Stomach (tissue), 9 donors: ENCODE data around the gene HRH1. TPM values are rescaled to one million over a fixed set of nuclear protein-coding genes. Genes with fewer than 3 reads are reported as not detected.

Source experiments
- DNase-seq, 2 donors: peaks; one replicate each; pipeline versions ENCODE4 v3.0.0 to v3.0.0-alpha.2; 2013 to 2019
- H3K27ac ChIP-seq, 5 donors: fragments of 200-600 bp in 4 of 5; sonication (generic) in 4 of 5; one replicate each; pipeline ENCODE4 v1.5.1; 2013 to 2019; ENCODE audit warnings: mild to moderate bottlenecking in 1 of 5, moderate library complexity in 1 of 5
- H3K27me3 ChIP-seq, 3 donors: fragments of 200-600 bp; sonication (generic); one replicate each; pipeline ENCODE4 v1.5.1; 2017 to 2019; ENCODE audit warnings: mixed run types in 1 of 3
- H3K36me3 ChIP-seq, 4 donors: fragments of 200-600 bp; sonication (generic); 1 replicate in 3 of 4; 2 replicates in 1 of 4; pipeline ENCODE4 v1.5.1; 2016 to 2019
- H3K4me1 ChIP-seq, 4 donors: fragments of 200-600 bp; sonication (generic); one replicate each; pipeline ENCODE4 v1.5.1; 2016 to 2019
- H3K4me3 ChIP-seq, 4 donors: fragments of 200-600 bp; sonication (generic) in 3 of 4; one replicate each; pipeline ENCODE4 v1.5.1; 2016 to 2019; ENCODE audit warnings: mild to moderate bottlenecking in 1 of 4
- H3K9me3 ChIP-seq, 4 donors: fragments of 200-600 bp; sonication (generic); one replicate each; pipeline ENCODE4 v1.5.1; 2016 to 2019
- CTCF ChIP-seq, 7 experiments: fragments of 450-650 bp in 4 of 7; fragments of 200-600 bp in 3 of 7; sonication (generic) in 3 of 7; IDR thresholded peaks; one replicate each; pipeline ENCODE4 v1.5.1; 2016 to 2019; ENCODE audit warnings: antibody characterized with exemption in 7 of 7, control low read depth in 2 of 7, mild to moderate bottlenecking in 1 of 7
- EP300 ChIP-seq: sonication (generic); formaldehyde crosslinking; IDR thresholded peaks from one replicate; pipeline ENCODE4 v1.6.1; 2017; ENCODE audit warnings: antibody characterized with exemption
- POLR2A ChIP-seq, 4 donors: fragments of 450-650 bp; IDR thresholded peaks; one replicate each; pipeline ENCODE4 v1.6.1; 2016; ENCODE audit warnings: antibody characterized with exemption in 4 of 4, control low read depth in 2 of 4, mild to moderate bottlenecking in 1 of 4, moderate library complexity in 1 of 4
- POLR2AphosphoS5 ChIP-seq, 3 donors: sonication (generic); formaldehyde crosslinking; IDR thresholded peaks; one replicate each; pipeline ENCODE4 v1.6.1; 2016; ENCODE audit warnings: antibody characterized with exemption in 3 of 3
- WGBS, 5 donors: extraction: QIAGEN DNeasy Blood & Tissue Kit in 3 of 5; methylation state at CpG; one replicate each; pipeline versions ENCODE4 v1.1.5 to v1.1.7; 2013 to 2018; 5-methylcytosine and 5-hydroxymethylcytosine counted together
- intact Hi-C: fragments of 100-400 bp; cut with DNase I; formaldehyde crosslinking; loops from one replicate; pipeline ENCODE4 v1.15.1; 2023; ENCODE audit warnings: low total_unique reads
- polyA plus RNA-seq, 3 donors: library from polyadenylated mRNA; stranded (reverse); fragments of 200-250 nt; gene quantifications; one replicate each; pipeline ENCODE4 v1.2.3, GENCODE V29; 2013
- total RNA-seq, 5 donors: library from RNA; depleted of rRNA; stranded (reverse); fragments of >200 nt; gene quantifications; one replicate each; pipeline versions ENCODE4 v1.1.0 to v1.2.3, GENCODE V29; 2014 to 2016
- donor health status: healthy with polysubstance abuse.
- donor health status: Bipolar disorder and iron deficiency.
- donor health status: healthy.

Gene HRH1
- total and polyA plus RNA-seq, 8 donors, result under 0.01 to 5.0 (median 0.37) TPM; not detected in 1

GRCh38 chr3:11134794-11135193 is 19.5 kb upstream of the HRH1 start:
- Histone ChIP-seq H3K9me3 (no peaks in the 10 kb centered on the region), H3K27ac (no peak overlapping the region), H3K36me3 (no peaks in the 10 kb centered on the region), H3K4me3 (no peak overlapping the region), H3K4me1 (peaks cover 0 to 6% (median 3%) of the 10 kb centered on the region in 4 donors), H3K27me3 (no peaks in the 10 kb centered on the region)
- no peak for TF ChIP-seq EP300
- no peak for DNase-seq
- 56 to 76% (median 73%) methylated on average over 2 of the region's 2 CpGs for WGBS, 5 donors
- intact Hi-C loops, result no loop called here

DNA sequence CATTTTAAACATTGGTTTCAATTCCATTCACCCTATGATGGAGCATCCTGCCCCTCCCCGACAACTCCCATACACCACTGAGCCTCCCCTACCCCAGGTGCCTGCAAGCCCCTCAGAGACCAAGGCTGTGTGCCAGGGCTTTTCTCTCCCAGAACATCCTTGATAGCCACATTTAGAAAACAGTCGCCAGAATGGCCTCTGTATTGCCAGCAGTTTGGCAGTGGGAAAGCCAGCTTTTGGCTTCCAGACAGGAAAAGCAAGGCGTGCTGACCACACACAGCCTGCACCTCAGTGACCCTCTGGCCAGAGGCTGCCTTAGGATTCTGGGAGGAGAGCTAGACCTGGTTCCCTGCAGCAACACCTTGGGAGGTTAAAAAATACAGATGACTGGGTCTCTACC is 18.2 kb upstream of the HRH1 start:
- no peak overlapping the region for H3K4me3 ChIP-seq
- intact Hi-C loops, result no loop called here
- H3K9me3 ChIP-seq, result no peaks in the 10 kb centered on the region
- DNase-seq, result no peak
- 58 to 87% (median 64%) methylated on average over 3 of the region's 3 CpGs for WGBS, 5 donors
- no peak for TF ChIP-seq POLR2AphosphoS5 (IDR thresholded peaks at IDR 0.05)
- no peak for TF ChIP-seq EP300
- no peak for TF ChIP-seq POLR2A (IDR thresholded peaks at IDR 0.05)
- no peak for TF ChIP-seq CTCF (IDR thresholded peaks at IDR 0.05)
- H3K27ac ChIP-seq, result peak overlapping the region in 2 of 5 donors; percentile 53 to 70
- H3K4me1 ChIP-seq, result peaks cover 8 to 16% (median 9%) of the 10 kb centered on the region in 4 donors
- no peaks in the 10 kb centered on the region for H3K27me3 ChIP-seq
- H3K36me3 ChIP-seq, result no peaks in the 10 kb centered on the region

DNA sequence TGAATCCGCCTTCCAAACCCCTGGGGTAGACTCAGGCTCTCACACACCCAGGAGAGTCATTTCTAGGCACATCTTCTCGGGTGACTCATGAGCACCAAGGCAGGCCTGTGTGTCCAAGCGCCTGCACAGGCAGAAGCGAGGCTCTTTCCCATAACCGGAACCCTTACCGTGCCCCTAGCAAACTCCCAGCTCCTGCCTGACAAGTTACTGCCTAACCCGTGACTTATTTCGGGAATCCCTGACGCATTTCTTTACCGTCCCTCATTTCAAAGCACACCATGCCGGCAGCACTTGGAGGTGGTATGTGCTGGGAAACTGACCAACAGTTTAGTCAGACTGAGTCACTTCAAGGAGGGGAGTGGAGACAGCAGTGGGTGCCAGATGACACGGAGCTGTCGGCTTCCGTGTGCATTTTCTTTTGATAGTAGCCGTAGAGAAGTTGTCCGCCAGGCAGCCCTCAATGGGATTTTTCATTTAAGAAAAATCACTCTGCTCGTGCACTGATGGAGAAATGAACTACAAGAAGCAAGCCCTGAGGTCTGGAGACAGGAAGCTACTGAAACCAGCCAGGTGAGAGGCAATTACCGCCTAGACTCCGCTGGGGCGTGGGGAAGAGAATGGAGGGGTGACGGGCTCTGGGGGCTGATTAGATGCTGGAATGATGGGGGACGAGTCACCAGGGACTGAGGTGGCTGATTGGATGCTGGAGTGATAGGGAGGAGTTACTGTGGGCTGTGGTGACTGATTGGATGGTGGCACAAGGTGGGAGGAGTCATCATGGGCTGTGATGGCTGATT is 17.3 kb upstream of the HRH1 start:
- H3K27ac ChIP-seq, result peak overlapping the region in 4 of 5 donors; percentile 8 to 70 (median 36)
- H3K4me3 ChIP-seq, result no peak overlapping the region
- peaks cover 8 to 16% (median 9%) of the 10 kb centered on the region in 4 donors for H3K4me1 ChIP-seq
- WGBS, 5 donors, result 71 to 85% (median 80%) methylated on average over 22 of the region's 22 CpGs
- H3K9me3 ChIP-seq, result no peaks in the 10 kb centered on the region
- DNase-seq, result no peak
- H3K27me3 ChIP-seq, result no peaks in the 10 kb centered on the region
- intact Hi-C loops, result no loop called here
- no peaks in the 10 kb centered on the region for H3K36me3 ChIP-seq
- TF ChIP-seq EP300, result peak; percentile 73
- TF ChIP-seq POLR2A (IDR thresholded peaks at IDR 0.05), result no peak
- no peak for TF ChIP-seq CTCF (IDR thresholded peaks at IDR 0.05)
- TF ChIP-seq POLR2AphosphoS5 (IDR thresholded peaks at IDR 0.05), result peak in 1 of 3 donors; percentile 90

- H3K36me3 ChIP-seq, result no peaks in the 10 kb centered on the region
- no peak for TF ChIP-seq POLR2AphosphoS5 (IDR thresholded peaks at IDR 0.05)
- TF ChIP-seq EP300, result no peak
- H3K27me3 ChIP-seq, result no peaks in the 10 kb centered on the region
- 84 to 93% (median 87%) methylated on average over 6 of the region's 6 CpGs for WGBS, 5 donors
- peak overlapping the region in 1 of 5 donors; percentile 53 for H3K27ac ChIP-seq
- peaks cover 8 to 16% (median 9%) of the 10 kb centered on the region in 4 donors for H3K4me1 ChIP-seq
- H3K9me3 ChIP-seq, result no peaks in the 10 kb centered on the region
- intact Hi-C loops, result no loop called here
- H3K4me3 ChIP-seq, result no peak overlapping the region
- no peak for DNase-seq
Observed at GRCh38 chr3:11137627-11137959, 16.7 kb upstream of the HRH1 start.

DNA sequence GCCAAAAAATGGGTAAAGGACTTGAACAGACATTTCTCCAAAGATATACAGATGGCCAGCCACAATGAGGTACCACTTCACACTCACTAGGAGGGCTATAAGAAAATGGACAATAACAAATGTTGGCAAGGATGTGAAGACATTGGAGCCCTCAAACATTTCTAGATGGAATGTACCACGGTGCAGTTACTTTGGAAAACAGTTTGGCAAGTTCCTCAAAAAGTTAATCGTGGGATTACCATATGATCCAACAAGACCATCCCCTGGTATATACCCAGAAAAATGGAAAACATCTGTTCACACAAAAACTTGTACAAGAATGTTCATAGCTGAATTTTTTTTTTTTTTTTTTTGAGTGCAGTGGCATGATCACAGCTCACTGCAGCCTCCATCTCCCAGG is 15.9 kb upstream of the HRH1 start:
- intact Hi-C loops, result no loop called here
- Histone ChIP-seq H3K36me3 (no peaks in the 10 kb centered on the region), H3K27ac (no peak overlapping the region), H3K4me1 (peaks cover 8 to 16% (median 9%) of the 10 kb centered on the region in 4 donors), H3K27me3 (no peaks in the 10 kb centered on the region), H3K9me3 (no peaks in the 10 kb centered on the region), H3K4me3 (no peak overlapping the region)
- TF ChIP-seq POLR2A (IDR thresholded peaks at IDR 0.05), result no peak
- TF ChIP-seq CTCF (IDR thresholded peaks at IDR 0.05), result no peak
- no peak for TF ChIP-seq EP300
- no peak for TF ChIP-seq POLR2AphosphoS5 (IDR thresholded peaks at IDR 0.05)
- no peak for DNase-seq
- 75 to 83% (median 82%) methylated on average over 2 of the region's 2 CpGs for WGBS, 5 donors
